Glutamatergic neuron (in vitro differentiated cells): Measurements from ENCODE around the gene PGA3. TPM values are rescaled to one million over a fixed set of nuclear protein-coding genes. Genes with fewer than 3 reads are reported as not detected.

Experiments used
- DNase-seq: peaks from one replicate; pipeline ENCODE4 v3.0.0; 2022
- H3K27ac Mint-ChIP-seq: one replicate; pipeline ENCODE4 v1.8.0; 2020; ENCODE audit warnings: mild to moderate bottlenecking, mixed read lengths, inconsistent platforms; ENCODE audit not compliant: unreplicated experiment
- H3K27me3 Mint-ChIP-seq: one replicate; pipeline ENCODE4 v1.8.0; 2020; ENCODE audit warnings: mild to moderate bottlenecking, moderate library complexity, mixed read lengths, inconsistent platforms; ENCODE audit not compliant: unreplicated experiment
- H3K36me3 Mint-ChIP-seq: one replicate; pipeline ENCODE4 v1.8.0; 2020; ENCODE audit warnings: mild to moderate bottlenecking, mixed read lengths, inconsistent platforms; ENCODE audit not compliant: unreplicated experiment
- H3K4me1 Mint-ChIP-seq: one replicate; pipeline ENCODE4 v1.8.0; 2020; ENCODE audit warnings: mild to moderate bottlenecking, low read depth, mixed read lengths, inconsistent platforms; ENCODE audit not compliant: unreplicated experiment
- H3K4me3 Mint-ChIP-seq: one replicate; pipeline ENCODE4 v1.8.0; 2020; ENCODE audit warnings: mild to moderate bottlenecking, mixed read lengths, inconsistent platforms; ENCODE audit not compliant: unreplicated experiment
- H3K9me3 Mint-ChIP-seq: one replicate; pipeline ENCODE4 v1.8.0; 2020; ENCODE audit warnings: mild to moderate bottlenecking, moderate library complexity, mixed read lengths, inconsistent platforms; ENCODE audit not compliant: unreplicated experiment
- total RNA-seq: library from RNA; stranded (reverse); fragmentation: NEBNext Ultra II Directional; extraction: Animal tissue kit (Norgen Biotek cat#: 25700); gene quantifications from one replicate; pipeline ENCODE4 v1.2.1, GENCODE V29; 2021; ENCODE audit not compliant: unreplicated experiment
- TF ChIP-seq, protein P1 (sequence below): fragments of 200-600 bp; sonication (generic); IDR thresholded peaks from one replicate; pipeline ENCODE4 v1.5.0; 2021; ENCODE audit not compliant: partially characterized antibody, unreplicated experiment

PGA3 gene
- total RNA-seq, 1 donor from 2014 or later: not detected

DNA sequence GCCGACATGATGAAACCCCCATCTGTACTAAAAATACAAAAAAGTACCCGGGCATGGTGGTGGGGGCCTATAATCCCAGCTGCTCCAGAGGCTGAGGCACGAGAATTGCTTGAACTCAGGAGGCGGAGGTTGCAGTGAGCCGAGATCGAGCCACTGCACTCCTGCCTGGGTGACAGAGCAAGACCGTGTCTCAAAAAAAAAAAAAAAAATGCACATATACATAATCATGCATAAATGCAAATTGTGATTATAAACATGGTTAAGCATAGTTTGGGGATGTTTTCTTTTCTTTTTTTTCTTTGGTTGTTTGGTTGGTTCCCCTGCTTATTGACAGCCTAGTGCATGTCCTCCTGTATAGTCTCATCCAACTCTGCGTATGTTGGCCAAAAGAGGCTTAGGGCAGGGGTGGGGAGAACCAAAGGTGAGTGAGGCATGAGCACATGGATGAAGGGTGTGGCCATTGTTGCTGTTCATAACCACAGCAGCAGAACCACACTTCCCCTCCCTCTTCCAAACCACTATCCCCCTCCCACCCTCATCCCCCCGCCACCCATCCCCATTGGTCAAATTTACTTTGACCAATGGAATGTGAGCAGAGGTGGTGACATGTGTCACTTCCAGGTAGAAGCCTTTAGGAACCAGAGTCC is 35.1 kb upstream of the PGA3 start:
- Mint-ChIP-seq H3K27ac (no peak overlapping the region), H3K4me1 (peaks cover 2% of the 10 kb centered on the region), H3K27me3 (no peaks in the 10 kb centered on the region)

DNA sequence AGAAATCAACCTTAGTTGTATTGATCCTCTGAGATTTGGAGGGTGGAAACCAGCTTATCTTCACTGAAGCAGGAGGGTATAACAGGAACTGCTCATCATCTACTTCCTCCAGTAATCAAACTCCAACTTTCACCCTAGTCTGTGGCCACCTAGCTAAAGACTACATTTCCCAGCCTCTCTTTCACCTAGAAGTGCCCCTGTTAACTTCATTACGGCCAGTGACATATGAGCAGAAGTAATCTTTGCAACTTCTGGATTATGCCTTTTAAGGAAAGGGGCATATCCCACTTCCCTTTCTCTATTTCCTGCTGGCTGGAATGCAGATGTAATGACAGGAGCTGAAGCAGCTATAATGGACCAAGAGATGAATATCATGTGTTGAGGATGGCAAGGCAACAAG is 34.5 kb upstream of the PGA3 start:
- TF ChIP-seq, protein P1, sequence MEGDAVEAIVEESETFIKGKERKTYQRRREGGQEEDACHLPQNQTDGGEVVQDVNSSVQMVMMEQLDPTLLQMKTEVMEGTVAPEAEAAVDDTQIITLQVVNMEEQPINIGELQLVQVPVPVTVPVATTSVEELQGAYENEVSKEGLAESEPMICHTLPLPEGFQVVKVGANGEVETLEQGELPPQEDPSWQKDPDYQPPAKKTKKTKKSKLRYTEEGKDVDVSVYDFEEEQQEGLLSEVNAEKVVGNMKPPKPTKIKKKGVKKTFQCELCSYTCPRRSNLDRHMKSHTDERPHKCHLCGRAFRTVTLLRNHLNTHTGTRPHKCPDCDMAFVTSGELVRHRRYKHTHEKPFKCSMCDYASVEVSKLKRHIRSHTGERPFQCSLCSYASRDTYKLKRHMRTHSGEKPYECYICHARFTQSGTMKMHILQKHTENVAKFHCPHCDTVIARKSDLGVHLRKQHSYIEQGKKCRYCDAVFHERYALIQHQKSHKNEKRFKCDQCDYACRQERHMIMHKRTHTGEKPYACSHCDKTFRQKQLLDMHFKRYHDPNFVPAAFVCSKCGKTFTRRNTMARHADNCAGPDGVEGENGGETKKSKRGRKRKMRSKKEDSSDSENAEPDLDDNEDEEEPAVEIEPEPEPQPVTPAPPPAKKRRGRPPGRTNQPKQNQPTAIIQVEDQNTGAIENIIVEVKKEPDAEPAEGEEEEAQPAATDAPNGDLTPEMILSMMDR: no peak
- peaks cover 2% of the 10 kb centered on the region for H3K4me1 Mint-ChIP-seq
- H3K36me3 Mint-ChIP-seq: no peaks in the 10 kb centered on the region
- DNase-seq: no peak
- no peaks in the 10 kb centered on the region for H3K27me3 Mint-ChIP-seq
- no peak overlapping the region for H3K27ac Mint-ChIP-seq
- H3K4me3 Mint-ChIP-seq: no peak overlapping the region
- peaks cover 2% of the 10 kb centered on the region for H3K9me3 Mint-ChIP-seq

More for the DNA sequence above, 35.1 kb upstream of the PGA3 start:
- Mint-ChIP-seq H3K36me3 (no peaks in the 10 kb centered on the region), H3K9me3 (peaks cover 2% of the 10 kb centered on the region), H3K4me3 (no peak overlapping the region)
- no peak for DNase-seq
- TF ChIP-seq, protein P1: no peak

DNA sequence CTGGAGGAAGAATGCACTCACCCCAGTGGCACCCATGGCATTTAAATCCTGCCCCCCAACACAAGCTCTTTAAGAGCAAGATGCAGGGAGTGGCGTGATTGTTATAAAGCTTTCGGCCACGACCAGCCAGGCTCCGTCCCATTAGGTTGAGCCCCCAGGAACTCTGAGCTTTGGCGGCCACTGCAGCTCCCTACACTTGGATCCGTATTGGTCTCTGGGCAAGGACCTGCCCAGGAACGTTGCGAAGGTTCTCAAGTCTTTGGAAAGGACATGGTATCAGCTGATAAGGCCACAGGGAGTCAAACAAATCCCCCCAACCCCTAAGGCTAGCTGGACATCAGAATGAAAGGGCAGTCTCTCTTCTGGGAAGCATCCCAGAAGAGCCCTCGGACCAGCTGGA is 32.7 kb upstream of the PGA3 start:
- Mint-ChIP-seq H3K36me3 (no peaks in the 10 kb centered on the region), H3K9me3 (no peaks in the 10 kb centered on the region), H3K27me3 (no peaks in the 10 kb centered on the region), H3K27ac (no peak overlapping the region), H3K4me1 (no peaks in the 10 kb centered on the region), H3K4me3 (no peak overlapping the region)
- TF ChIP-seq, protein P1: no peak
- DNase-seq: no peak

DNA sequence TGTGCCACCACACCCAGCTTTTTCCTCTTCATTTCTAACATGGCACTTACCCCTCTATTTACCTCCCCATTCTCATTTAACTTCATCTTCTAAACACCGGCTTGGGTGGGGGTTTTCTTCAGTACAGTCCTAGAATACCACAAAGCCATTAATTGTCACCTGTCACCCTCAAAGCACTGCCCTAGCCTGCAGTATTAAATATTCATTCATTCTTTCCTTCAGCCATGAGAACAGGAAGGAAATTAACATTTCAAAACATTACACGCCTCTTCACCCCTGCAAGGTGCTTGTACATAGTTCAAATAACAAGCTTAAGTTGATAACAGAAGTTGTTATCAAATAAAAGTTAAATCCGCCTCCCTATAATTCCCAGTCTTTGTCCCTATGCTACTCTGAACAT is 31.4 kb upstream of the PGA3 start:
- no peaks in the 10 kb centered on the region for H3K9me3 Mint-ChIP-seq
- TF ChIP-seq, protein P1: no peak
- H3K4me3 Mint-ChIP-seq: no peak overlapping the region
- DNase-seq: no peak
- H3K4me1 Mint-ChIP-seq: peaks cover 4% of the 10 kb centered on the region
- H3K27me3 Mint-ChIP-seq: no peaks in the 10 kb centered on the region
- no peaks in the 10 kb centered on the region for H3K36me3 Mint-ChIP-seq
- no peak overlapping the region for H3K27ac Mint-ChIP-seq

DNA sequence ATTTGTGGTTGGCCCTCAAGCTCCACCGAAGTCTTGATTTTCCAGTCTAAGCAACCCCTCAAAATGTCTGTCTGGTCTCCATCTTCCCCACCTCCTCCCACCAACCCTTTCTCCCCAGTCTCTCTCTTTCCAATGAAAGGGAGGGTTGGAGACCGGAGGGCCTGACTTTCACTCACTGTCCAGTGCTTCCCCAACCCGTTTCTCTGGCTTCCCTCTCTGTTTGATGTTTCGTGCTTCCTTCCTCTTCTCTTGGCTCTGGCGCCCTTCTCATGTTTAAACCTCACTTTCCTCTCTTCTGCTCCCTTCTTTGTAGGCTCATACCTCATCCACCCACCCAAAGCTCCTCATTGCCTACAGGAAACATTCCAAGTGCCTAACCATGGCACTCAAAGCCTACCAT is 31.0 kb upstream of the PGA3 start:
- Mint-ChIP-seq H3K27ac (no peak overlapping the region), H3K4me1 (peaks cover 4% of the 10 kb centered on the region), H3K4me3 (no peak overlapping the region), H3K9me3 (no peaks in the 10 kb centered on the region), H3K27me3 (no peaks in the 10 kb centered on the region), H3K36me3 (no peaks in the 10 kb centered on the region)
- no peak for DNase-seq
- TF ChIP-seq, protein P1: no peak
